ENCODE results near the gene TAF10.

TAF10 gene

GRCh38 chr11:6574816-6575715 is 37.0 kb downstream of the TAF10 start:
- no peak overlapping the region for H3K4me3 ChIP-seq (ENCODE audit: low read depth, low read length)
- in situ Hi-C loops (cut with HindIII; ENCODE audit: low sequenced_read_pairs): no loop called here
- no peak for TF ChIP-seq CTCF (IDR thresholded peaks at IDR 0.05; ENCODE audit: low read depth, low read length)
- no peak for DNase-seq (ENCODE audit: low read depth, low spot score)

GRCh38 chr11:6572215-6572614 is 39.8 kb downstream of the TAF10 start:
- DNase-seq (ENCODE audit: low read depth, low spot score): peak; percentile 82
- no peak overlapping the region for H3K4me3 ChIP-seq (ENCODE audit: low read depth, low read length)
- TF ChIP-seq CTCF (IDR thresholded peaks at IDR 0.05; ENCODE audit: low read depth, low read length): no peak
- in situ Hi-C loops (cut with HindIII; ENCODE audit: low sequenced_read_pairs): no loop called here

GRCh38 chr11:6571434-6572008 is 40.5 kb downstream of the TAF10 start:
- no peak for TF ChIP-seq CTCF (IDR thresholded peaks at IDR 0.05; ENCODE audit: low read depth, low read length)
- no peak for DNase-seq (ENCODE audit: low read depth, low spot score)
- in situ Hi-C loops (cut with HindIII; ENCODE audit: low sequenced_read_pairs): no loop called here
- no peak overlapping the region for H3K4me3 ChIP-seq (ENCODE audit: low read depth, low read length)

GRCh38 chr11:6570691-6571427 is 41.2 kb downstream of the TAF10 start:
- no peak for DNase-seq (ENCODE audit: low read depth, low spot score)
- in situ Hi-C loops (cut with HindIII; ENCODE audit: low sequenced_read_pairs): no loop called here
- no peak for TF ChIP-seq CTCF (IDR thresholded peaks at IDR 0.05; ENCODE audit: low read depth, low read length)
- no peak overlapping the region for H3K4me3 ChIP-seq (ENCODE audit: low read depth, low read length)

- TF ChIP-seq CTCF (IDR thresholded peaks at IDR 0.05; ENCODE audit: low read depth, low read length): no peak
- H3K4me3 ChIP-seq (ENCODE audit: low read depth, low read length): no peak overlapping the region
- in situ Hi-C loops (cut with HindIII; ENCODE audit: low sequenced_read_pairs): no loop called here
- no peak for DNase-seq (ENCODE audit: low read depth, low spot score)
Observed at GRCh38 chr11:6569706-6570105, 42.3 kb downstream of the TAF10 start.

GRCh38 chr11:6568191-6568918 is 43.7 kb downstream of the TAF10 start:
- in situ Hi-C loops (cut with HindIII; ENCODE audit: low sequenced_read_pairs): no loop called here
- DNase-seq (ENCODE audit: low read depth, low spot score): peak; percentile 73
- no peak overlapping the region for H3K4me3 ChIP-seq (ENCODE audit: low read depth, low read length)
- peak; percentile 15 for TF ChIP-seq CTCF (IDR thresholded peaks at IDR 0.05; ENCODE audit: low read depth, low read length)

Data from astrocyte of the spinal cord (primary cell).